GM12892 (cell line): Measurements from ENCODE around the gene SDK2.

Source experiments
- POLR2A ChIP-seq: IDR thresholded peaks from 2 replicates; pipeline ENCODE4 v1.6.1; 2011; ENCODE audit warnings: low read depth, low read length, control low read depth
- POLR2AphosphoS5 ChIP-seq: IDR thresholded peaks from 2 replicates; pipeline ENCODE4 v1.6.1; 2011; ENCODE audit warnings: low read depth, low read length, control low read depth
- TAF1 ChIP-seq: IDR thresholded peaks from 2 replicates; pipeline ENCODE4 v1.6.1; 2011; ENCODE audit warnings: low read depth, mild to moderate bottlenecking, control low read depth, low read length, borderline replicate concordance

- no peak for TF ChIP-seq POLR2A
- no peak for TF ChIP-seq TAF1
- TF ChIP-seq POLR2AphosphoS5 = no peak
These were observed 293.4 kb downstream of the SDK2 start for GRCh38 chr17:73350864-73351263.
